GM12878 (cell line): ENCODE measurements around the gene OLFM2. TPM values are rescaled to one million over a fixed set of nuclear protein-coding genes. Genes with fewer than 3 reads are reported as not detected.

ENCODE experiments used
- CBFB ChIP-seq: IDR thresholded peaks from 2 replicates; pipeline ENCODE4 v1.6.1; 2016; ENCODE audit warnings: antibody characterized with exemption, low read depth
- CEBPB ChIP-seq, 2 experiments: fragments of 150-350 bp in 1 of 2; IDR thresholded peaks; 2 replicates each; pipeline ENCODE4 v1.6.1; 2012 to 2014; ENCODE audit warnings: low read depth in 2 of 2, low read length in 2 of 2, borderline replicate concordance in 1 of 2, inconsistent platforms in 1 of 2
- CHD2 ChIP-seq: IDR thresholded peaks from 2 replicates; pipeline ENCODE4 v1.6.1; 2011; ENCODE audit warnings: low read depth, low read length, improper control_type of control experiment, borderline replicate concordance
- CREM ChIP-seq: IDR thresholded peaks from 2 replicates; pipeline ENCODE4 v1.6.1; 2014; ENCODE audit warnings: antibody characterized with exemption, low read depth
- GATAD2B ChIP-seq: fragments of 450-650 bp; conservative IDR thresholded peaks from 2 replicates; pipeline ENCODE4 v1.6.1; 2017; ENCODE audit warnings: low read depth, mild to moderate bottlenecking, moderate library complexity
- MTA3 ChIP-seq: IDR thresholded peaks from 2 replicates; pipeline ENCODE4 v1.6.1; 2012; ENCODE audit warnings: low read length, inconsistent platforms, borderline replicate concordance
- RB1 ChIP-seq: fragments of 450-650 bp; formaldehyde crosslinking; IDR thresholded peaks from 2 replicates; pipeline ENCODE4 v1.6.1; 2017; ENCODE audit warnings: mild to moderate bottlenecking, borderline replicate concordance
- SMC3 ChIP-seq: IDR thresholded peaks from 2 replicates; pipeline ENCODE4 v1.6.1; 2011; ENCODE audit warnings: low read length, improper control_type of control experiment, borderline replicate concordance
- STAT3 ChIP-seq: IDR thresholded peaks from 2 replicates; pipeline ENCODE4 v1.6.1; 2011; ENCODE audit warnings: low read depth, low read length, improper control_type of control experiment
- SUZ12 ChIP-seq: fragments of 200-600 bp; sonication (generic); IDR thresholded peaks from one replicate; pipeline ENCODE4 v1.6.1; 2018; ENCODE audit warnings: antibody characterized with exemption, mild to moderate bottlenecking; ENCODE audit not compliant: unreplicated experiment
- ZNF592 ChIP-seq: fragments of 450-650 bp; IDR thresholded peaks from 2 replicates; pipeline ENCODE4 v1.6.1; 2017; ENCODE audit warnings: mild to moderate bottlenecking, moderate library complexity
- polyA plus RNA-seq, 11 experiments: library from polyadenylated mRNA; depleted of rRNA in 4 of 11; unstranded in 6 of 11; stranded (reverse) in 5 of 11; fragments of >200 nt; fragmentation: Nextera tagmentation in 4 of 11; fragmentation: Illumina TruSeq in 1 of 11; extraction: Ambion mirVana in 4 of 11; extraction: Trizol in 1 of 11; gene quantifications; 1 replicate in 1 of 11; 2 replicates in 10 of 11; pipeline versions ENCODE4 v1.2.1 to v1.2.3, GENCODE V29; 2011 to 2016; ENCODE audit warnings: inconsistent platforms in 2 of 11, missing spikeins in 2 of 11, low read depth in 1 of 11
- total RNA-seq, 4 experiments: library from RNA; depleted of rRNA in 3 of 4; stranded (reverse); fragments of >200 nt in 3 of 4; fragmentation: Illumina TruSeq in 1 of 4; extraction: Trizol in 1 of 4; gene quantifications; 2 replicates each; pipeline versions ENCODE4 v1.2.1 to v1.2.3, GENCODE V29; 2013 to 2021

The OLFM2 gene
- total and polyA plus RNA-seq, 10 of the 15 experiments (the other 5 are each of a cell fraction or from before 2014, with no cell fraction given), result 0.07 to 3.5 (median 0.27) TPM; not detected in 5

GRCh38 chr19:9818734-9819595 lies 117.3 kb downstream of the OLFM2 start, which contains the start of gene FBXL12 (continued):
- TF ChIP-seq ZNF592 (no peak), SMC3 (no peak), CREM (peak; percentile 71; the same call in 1 of the 2 replicates), MTA3 (no peak), GATAD2B (peak; percentile 92), CEBPB (IDR thresholded peaks at IDR 0.05; ENCODE audit: borderline replicate concordance in 1 of 2, low read depth in 2 of 2, low read length in 2 of 2) (no peak), SUZ12 (no peak), STAT3 (no peak), CHD2 (no peak; the same call in 1 of the 2 replicates), RB1 (no peak), CBFB (peak; percentile 78; the same call in 1 of the 2 replicates)
